Endometrial microvascular endothelial cells (primary cell): ENCODE measurements around the gene SLC34A1. TPM values are rescaled to one million over a fixed set of nuclear protein-coding genes. Genes with fewer than 3 reads are reported as not detected.

Experiments used
- in situ Hi-C: cut with HindIII; loops from 2 replicates; pipeline ENCODE4 v1.10.0; 2017; ENCODE audit warnings: low sequenced_read_pairs, low pct_unique_long_range_greater_than_20kb; ENCODE audit errors: inconsistent ontology term
- total RNA-seq: library from RNA; depleted of rRNA; stranded (reverse); fragments of >200 nt; gene quantifications from one replicate; pipeline ENCODE4 v1.2.3, GENCODE V29; 2015; ENCODE audit errors: inconsistent ontology term

SLC34A1 gene
- total RNA-seq, 1 donor from 2014 or later = not detected

DNA sequence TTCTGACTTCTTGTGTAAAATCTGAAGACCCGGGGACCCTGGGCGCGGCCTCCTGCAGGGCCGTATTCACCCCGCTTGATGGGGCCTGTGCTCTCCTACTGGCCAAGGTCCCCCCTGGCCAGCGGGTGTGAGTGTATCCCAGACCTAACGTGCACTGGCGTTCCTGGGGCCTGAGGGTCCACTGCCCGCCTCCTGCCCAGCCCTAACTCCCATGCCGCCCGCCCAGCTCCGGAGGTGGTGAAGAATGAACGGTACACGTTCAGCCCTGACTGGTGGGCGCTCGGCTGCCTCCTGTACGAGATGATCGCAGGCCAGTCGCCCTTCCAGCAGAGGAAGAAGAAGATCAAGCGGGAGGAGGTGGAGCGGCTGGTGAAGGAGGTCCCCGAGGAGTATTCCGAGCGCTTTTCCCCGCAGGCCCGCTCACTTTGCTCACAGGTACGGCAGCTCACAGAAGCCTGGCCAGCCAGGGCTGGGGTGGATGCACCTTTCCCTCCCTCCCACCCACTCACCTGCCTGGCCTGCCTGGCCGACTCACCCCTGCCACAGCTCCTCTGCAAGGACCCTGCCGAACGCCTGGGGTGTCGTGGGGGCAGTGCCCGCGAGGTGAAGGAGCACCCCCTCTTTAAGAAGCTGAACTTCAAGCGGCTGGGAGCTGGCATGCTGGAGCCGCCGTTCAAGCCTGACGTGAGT lies 51.8 kb downstream of the SLC34A1 start:
- in situ Hi-C loops = no loop called here

DNA sequence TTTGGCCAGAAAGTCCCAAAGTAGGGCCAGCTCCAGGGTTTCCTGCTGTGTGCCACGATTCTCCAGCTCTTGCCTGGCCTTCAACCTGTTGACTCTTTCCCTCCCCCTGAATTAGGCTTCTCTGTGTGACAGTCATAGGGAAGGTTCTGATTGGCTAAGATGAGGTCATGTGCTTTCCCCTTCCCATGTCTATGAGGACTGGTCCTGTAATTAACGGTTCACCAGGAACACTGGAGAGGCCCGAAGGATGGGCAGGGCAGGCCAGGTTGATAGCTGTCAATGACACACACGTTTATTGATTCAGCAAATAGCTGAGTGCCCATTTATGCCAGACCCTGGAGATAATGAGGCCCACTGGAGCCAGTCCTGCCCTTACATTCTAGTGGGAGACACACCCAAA lies 53.4 kb downstream of the SLC34A1 start:
- in situ Hi-C loops = no loop called here

- in situ Hi-C loops = no loop called here
These were observed 54.2 kb downstream of the SLC34A1 start for GRCh38 chr5:177438468-177438867.

DNA sequence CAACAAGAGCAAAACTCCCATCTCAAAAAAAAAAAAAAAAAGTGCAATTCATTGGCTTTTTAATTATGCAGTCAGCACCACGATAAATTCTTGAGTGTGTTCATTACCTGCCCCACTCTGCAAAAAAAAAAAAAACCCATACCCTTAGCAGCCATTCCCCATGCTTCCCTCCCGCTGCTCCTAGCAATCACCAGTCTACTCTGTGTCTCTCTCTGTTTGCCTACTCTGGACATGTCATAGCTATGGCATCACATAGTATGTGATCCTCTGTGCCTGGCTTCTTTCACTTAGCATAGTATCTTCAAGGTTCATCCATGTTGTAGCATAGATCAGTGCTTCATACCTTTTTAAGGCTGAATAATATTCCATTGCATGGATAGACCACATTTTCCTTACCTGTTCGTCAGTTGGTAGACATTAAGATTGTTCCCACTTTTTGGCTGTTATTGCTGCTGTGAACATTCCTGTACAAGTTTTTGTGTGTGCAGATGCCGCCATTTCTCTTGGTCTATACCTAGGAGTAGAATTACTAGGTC lies 55.4 kb downstream of the SLC34A1 start:
- in situ Hi-C loops = loop anchor here (10.0 kb wide), 1 partner anchor 115 kb away; no protein-coding TSS in a partner anchor

DNA sequence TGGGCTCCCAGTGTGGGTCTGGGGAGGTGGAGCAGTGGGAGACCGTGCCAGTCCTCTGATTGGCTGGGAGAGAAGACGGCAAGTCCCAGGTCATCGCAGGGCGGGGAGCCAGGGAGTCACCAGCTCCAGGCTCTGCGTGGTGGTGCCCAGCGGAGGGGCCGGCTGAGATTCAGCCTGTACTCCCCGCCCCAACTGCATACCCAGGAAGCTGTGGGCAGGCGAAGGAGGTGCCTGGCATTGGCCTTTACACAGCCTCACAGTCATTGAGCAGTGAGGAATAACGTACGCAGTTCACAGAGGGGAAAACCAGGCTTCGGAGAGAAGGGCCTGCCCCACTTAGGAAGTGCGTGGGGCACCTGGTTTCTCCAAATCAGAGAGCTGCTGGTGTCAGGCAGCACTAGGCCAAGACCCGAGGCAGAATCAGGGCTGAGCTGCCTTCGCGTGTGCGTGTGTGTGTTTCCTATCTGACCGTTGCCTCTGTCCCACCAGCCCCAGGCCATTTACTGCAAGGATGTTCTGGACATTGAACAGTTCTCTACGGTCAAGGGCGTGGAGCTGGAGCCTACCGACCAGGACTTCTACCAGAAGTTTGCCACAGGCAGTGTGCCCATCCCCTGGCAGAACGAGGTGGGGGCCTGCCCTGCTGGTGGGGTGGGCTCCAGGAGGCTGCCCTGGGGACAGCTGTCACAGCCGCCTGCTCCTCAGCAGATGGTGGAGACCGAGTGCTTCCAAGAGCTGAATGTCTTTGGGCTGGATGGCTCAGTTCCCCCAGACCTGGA lies 56.2 kb downstream of the SLC34A1 start:
- in situ Hi-C loops = loop anchor here (10.0 kb wide), 1 partner anchor 116 kb away; no protein-coding TSS in a partner anchor

GRCh38 chr5:177440990-177441780 lies 57.0 kb downstream of the SLC34A1 start:
- in situ Hi-C loops = loop anchor here (10.0 kb wide), 1 partner anchor 116 kb away; no protein-coding TSS in a partner anchor

DNA sequence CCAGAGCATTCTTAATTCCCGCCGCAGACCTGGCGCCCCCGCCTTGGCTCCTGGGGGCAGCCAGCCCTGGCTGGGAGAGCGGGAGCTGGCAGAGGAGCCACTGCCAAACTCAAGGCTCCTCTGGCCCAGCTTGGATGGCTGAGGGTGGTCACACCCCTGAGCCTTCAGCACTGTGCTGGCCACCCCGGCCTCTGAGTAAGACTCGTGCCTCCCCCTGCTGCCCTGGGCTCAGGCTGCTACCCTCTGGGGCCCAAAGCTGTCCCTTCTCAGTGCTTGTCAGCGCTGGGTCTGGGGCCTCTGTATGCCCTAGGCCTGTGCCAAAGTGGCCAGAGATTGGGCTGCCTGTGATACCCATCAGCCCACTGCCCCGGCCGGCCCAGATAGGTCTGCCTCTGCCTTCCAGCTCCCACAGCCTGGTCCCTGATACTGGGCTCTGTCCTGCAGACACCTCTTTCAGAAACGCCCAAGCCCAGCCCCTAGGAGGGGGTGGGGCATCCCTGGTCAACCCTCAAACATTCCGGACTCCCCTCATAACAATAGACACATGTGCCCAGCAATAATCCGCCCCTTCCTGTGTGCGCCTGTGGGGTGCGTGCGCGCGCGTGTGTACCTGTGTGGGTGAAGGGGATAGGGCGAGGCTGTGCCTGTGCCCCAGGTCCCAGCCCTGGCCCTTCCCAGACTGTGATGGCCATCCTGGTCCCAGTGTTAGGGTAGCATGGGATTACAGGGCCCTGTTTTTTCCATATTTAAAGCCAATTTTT lies 58.0 kb downstream of the SLC34A1 start:
- in situ Hi-C loops = loop anchor here (10.0 kb wide), 1 partner anchor 117 kb away; no protein-coding TSS in a partner anchor

- in situ Hi-C loops = loop anchor here (10.0 kb wide), 1 partner anchor 119 kb away; no protein-coding TSS in a partner anchor
These were observed 59.1 kb downstream of the SLC34A1 start for GRCh38 chr5:177443144-177443983.

DNA sequence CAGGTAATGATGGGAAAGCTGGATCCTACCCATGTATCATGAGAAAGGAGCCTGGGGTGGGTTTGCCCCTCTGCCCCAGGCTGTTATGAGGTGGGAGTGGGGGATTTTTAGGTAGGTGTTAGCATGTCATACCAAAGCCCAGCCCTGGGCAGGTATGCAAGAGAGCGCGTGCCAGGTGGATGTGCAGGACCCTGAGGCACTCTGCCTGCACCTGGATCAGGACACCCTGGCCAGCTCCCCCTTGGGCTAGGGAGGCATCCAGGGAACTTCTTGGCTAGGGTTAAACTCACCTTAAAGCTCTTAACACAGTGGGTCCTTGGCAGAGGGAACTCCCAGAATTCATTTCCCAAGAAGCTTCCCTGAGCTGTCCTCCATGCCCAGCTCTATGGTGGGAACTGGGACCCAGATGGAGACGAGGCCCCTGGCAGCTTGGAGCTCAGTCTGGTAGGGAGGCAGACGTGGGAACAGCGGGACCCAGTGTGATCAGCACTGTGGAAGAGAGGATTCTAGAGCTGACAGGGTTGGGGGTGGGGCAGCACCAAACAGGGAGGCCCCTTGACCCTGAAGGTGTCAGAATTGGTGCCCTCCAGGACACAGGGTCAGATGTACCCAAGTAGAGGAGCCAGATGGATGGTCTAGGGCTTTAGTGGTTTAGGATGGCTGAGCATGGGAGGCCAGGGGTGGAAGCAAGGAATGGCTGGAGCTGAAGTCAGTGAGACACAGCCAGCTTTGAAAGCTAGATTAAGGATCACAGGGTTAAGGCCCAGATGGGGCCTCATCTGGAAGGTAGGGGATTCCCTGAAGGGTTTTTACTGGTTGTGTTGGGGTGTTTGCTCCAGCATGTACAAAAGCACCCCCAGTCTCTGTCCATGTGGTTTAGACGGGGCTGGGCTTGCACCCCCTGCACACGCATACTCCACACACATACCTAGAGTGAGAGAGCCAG lies 60.1 kb downstream of the SLC34A1 start:
- in situ Hi-C loops = loop anchor here (10.0 kb wide), 1 partner anchor 120 kb away; no protein-coding TSS in a partner anchor

DNA sequence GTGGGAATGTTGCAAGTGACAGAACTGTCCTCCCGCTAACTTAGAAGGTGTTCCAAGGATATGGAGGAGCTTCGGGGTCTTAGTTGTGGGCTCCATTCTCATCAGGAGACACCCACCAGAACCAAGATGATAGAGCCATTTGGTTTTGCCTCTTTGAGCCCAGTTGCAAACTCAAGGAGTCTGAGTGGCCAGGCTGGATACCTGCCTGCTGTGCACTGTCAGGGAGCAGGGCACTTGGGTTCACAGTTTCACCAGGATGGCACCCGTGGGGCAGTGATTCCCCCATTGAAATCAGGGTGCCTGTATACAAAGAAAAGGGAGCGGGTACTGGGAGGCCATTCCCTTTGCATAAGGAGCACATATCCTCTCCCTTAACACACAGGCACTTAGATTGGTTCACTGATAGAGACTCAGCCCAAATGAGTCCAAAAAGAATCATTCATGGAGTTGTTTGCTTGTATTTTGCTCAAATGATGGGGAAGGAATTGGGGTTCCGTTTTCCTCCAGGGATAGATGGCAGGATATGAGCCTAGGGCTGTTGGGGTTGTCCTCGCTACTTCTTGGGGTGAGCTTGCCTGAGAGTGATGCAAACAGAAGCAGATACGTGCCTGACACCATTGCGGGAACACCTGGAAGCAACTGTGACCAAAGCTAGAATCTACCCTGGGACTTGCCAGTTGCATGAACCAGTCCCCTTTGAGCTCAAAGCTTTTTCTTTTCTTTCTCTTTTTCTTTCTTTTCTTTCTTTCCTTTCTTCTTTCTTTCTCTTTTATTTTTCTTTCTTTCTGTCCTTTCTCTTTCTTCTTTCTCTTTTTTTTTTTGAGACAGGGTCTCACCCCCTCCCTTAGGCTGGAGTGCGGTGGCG lies 61.0 kb downstream of the SLC34A1 start:
- in situ Hi-C loops = loop anchor here (10.0 kb wide), 1 partner anchor 120 kb away; no protein-coding TSS in a partner anchor

- in situ Hi-C loops = loop anchor here (10.0 kb wide), 1 partner anchor 121 kb away; no protein-coding TSS in a partner anchor
These were observed 61.6 kb downstream of the SLC34A1 start for GRCh38 chr5:177445917-177446199.

- in situ Hi-C loops = loop anchor here (10.0 kb wide), 1 partner anchor 122 kb away; no protein-coding TSS in a partner anchor
These were observed 62.2 kb downstream of the SLC34A1 start, which contains the start of gene PRR7 for GRCh38 chr5:177446200-177447065. TSS of gene PRR7 (plus strand) at chr5:177446814. CDS start at chr5:177455068, 8,254 bp downstream.

- in situ Hi-C loops = loop anchor here (10.0 kb wide), 1 partner anchor 122 kb away; no protein-coding TSS in a partner anchor
These were observed 62.9 kb downstream of the SLC34A1 start for GRCh38 chr5:177447066-177447610.

DNA sequence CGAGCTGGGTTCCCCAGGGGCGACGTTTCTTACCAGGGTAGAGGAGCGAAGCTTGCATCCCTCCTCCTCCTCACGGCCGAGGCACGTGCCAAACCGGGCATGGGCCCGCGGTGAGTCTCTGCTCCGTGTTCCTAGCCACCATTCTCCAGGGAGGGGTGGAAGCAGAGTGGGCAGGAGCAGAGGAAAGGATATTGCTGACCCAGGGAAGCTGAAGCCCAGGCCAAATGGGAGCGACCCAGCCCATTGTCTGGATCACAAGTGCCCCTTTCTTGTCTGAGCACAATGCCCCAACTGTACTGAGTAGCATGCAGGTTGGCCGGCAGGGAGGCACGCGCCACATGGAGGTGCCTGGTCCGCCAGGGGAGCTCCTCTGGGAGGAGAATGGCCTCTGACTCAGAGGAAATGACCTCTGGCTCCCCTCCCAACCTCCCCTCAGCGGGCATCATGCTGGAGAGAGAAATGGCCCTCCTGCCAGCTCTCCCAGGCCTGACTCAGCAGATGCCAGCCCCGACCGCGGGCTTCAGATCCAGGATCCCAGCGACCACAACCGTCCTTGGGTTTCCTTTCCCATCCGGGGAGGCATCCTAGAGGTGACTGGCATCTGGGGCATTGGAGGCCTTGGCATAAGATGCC lies 63.5 kb downstream of the SLC34A1 start:
- in situ Hi-C loops = loop anchor here (10.0 kb wide), 1 partner anchor 123 kb away; no protein-coding TSS in a partner anchor
